ENCODE measurements around the gene XPOT.

The XPOT gene

DNA sequence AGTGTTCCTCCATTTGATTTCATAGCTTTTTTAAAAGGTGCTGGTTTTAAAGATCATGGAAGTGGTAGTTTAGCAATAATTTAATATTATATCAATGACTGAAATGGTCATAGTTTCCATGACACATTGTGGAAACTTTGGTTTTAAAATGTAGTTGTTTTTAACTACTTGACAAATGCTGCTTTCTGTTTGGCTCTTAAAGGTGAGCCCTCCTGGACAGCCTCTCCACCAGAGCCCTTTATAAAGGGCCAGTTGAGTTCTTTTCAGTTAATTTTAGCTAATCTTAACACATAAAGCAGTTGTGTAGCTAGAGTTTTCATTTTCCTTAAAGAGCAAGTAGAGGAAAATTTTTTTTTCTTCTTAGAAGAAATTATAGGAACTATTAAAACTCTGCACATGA is 14.0 kb downstream of the XPOT start:
- DNase-seq (ENCODE audit: low read depth in 2 of 2) = no peak

DNA sequence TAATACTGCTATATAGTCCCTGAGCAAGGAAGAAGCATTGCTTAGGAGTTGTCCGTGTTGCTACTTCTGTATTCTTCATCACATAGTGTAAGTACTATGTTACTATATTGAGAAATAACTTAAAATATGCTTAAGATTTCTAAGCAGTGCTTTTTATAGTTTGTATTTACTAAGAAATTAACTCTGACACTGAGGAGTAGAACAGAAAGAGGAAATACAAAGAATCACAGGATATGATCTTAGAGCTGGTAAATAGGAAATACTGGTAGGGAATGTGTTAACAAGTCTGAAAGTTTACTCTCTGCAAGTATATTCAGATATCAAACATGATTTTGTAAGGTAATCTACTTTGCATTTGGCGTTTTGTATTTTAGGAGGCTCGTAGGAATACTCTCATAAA is 15.5 kb downstream of the XPOT start:
- DNase-seq (ENCODE audit: low read depth in 2 of 2) = no peak

DNA sequence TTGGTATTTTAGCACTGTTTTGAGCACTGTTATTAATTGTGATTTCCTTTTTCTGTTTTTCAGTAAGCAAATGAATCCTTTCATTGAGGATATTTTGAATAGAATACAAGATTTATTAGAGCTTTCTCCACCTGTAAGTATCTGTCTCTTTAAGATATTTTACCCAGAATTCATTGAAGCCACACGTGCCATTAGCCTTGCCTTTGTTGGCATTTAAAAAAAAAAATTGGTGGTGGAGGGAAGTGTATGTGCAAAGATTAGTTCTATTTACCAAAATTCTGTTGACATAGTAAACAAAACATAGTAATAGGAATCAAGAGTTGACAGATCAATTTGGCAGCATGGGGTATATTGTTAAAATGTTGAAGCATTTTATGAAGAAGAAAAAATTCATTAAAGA is 23.8 kb downstream of the XPOT start:
- no peak for DNase-seq (ENCODE audit: low read depth in 2 of 2)

DNA sequence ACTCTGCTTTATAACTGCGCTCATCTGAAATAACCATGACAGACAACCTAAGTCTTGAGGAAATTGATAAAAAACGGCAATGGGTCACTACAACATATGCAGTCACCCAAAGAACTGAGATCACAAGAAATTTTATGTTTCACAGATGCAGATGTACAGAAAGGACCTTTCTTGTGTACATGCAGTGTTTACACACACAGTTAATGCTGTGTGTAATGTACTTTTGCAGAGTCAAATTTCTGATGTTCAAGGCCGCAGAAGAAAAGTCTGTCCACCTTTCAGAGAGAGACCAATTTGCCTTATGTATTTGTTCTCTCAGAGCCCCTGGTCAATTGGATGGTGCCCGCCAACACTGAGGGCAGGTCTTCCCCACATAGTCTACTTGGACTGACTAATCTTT is 24.8 kb downstream of the XPOT start:
- no peak for DNase-seq (ENCODE audit: low read depth in 2 of 2)

DNA sequence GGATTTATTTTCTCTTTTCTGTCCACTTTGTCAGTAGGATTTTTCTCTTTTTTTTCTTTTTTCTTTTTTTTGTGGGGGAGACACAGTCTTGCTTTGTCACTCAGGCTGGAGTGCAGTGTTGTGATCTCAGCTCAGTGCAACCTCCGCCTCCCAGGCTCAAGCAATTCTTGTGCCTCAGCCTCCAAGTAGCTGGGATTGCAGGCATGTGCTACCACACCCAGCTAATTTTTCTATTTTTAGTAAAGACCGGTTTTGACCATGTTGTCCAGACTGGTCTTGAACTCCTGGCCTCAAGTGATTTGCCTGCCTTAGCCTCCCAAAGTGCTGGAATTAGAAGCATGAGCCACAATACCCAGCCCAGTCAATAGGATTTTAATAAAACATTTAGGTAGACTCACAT is 26.7 kb downstream of the XPOT start:
- DNase-seq (ENCODE audit: low read depth in 2 of 2) = no peak

DNA sequence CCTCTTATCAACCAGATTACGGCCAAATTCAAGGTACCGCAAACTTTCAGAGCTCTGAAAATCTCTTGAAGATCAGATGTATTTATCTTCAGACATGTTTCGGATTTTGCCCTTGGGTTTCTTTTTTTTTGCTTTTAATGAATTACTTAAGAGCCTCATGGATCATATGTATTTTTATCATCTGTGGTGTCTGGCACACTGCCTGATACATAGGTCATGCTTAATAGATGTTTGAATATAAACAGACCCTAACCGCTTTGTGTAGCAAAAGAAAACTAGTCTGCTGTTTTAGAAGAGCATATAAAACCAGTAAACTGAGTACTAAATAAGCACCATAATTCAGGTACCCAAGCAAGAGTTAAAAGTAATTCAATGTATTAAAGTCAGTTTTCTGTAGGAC is 27.6 kb downstream of the XPOT start:
- DNase-seq (ENCODE audit: low read depth in 2 of 2) = no peak

DNA sequence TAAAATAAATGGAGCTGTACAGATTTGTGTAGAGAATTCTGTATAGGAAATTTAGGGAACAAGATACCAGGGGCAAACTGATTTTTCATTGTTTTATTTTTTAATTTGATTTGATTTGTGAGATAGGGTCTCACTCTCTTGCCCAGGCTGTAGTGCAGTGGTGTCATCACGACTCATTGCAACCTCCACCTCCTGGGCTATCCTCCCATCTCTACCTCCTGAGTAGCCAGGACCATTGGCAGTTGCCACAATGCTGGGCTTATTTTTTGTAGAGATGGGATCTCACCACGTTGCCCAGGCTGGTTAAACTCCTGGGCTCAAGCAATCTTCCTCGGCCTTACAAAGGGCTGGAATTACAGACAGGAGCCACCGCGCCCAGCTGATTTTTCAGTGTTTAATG is 29.7 kb downstream of the XPOT start:
- no peak for DNase-seq (ENCODE audit: low read depth in 2 of 2)

DNA sequence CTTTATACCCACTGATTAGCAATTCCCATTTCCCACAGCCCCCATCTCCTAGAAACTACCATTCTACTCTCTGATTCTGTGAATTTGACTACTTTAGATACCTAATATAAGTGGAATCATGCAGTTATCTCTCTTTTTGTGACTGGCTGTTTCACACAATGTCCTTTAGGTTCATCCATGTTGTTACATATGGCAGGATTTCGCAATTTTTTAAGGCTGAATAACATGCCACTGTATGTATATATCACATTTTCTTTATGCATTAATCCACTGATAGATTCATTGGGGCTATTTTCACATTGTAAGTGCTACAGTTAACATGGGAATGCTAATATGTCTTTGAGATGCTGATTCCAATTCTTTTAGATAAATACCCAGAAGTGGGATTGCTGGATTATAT is 35.9 kb downstream of the XPOT start:
- DNase-seq (ENCODE audit: low read depth in 2 of 2) = no peak

DNA sequence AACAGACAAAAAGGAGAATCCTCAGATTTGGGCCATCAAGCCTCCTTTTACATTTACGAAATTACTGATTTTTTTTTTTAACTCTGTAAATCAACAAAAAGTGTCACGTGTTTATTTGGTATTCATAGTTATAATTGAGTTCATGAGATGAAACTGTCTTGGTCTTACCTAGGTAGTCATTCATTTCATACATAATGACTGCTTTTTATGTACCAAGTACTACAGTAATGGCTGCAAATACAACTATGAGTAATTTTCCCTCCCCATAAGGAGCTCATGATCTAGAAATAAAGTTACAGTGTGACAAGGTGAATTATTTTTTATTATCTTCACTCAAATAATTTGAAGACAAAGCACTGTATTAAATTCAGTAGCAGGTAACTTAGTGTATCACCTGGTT is 41.3 kb downstream of the XPOT start:
- no peak for DNase-seq (ENCODE audit: low read depth in 2 of 2)

DNA sequence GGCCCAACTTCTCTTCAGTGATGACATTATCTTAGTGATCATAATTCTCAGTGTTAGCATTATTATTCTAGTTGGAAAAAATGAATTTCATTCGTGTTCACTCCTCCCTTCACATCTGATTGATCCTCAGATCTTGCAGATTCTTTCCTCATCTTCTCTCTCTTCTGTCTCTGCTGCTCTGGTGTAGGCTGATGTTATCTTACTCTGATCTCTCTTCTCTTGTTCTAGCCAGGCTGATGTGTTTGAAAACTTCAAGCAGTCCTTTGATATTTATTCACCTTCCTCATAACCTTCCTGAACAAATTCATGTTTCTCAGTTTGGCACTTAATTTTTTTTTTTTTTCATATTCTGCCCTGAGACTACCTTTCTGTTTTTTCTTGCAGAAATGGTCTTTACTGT is 42.1 kb downstream of the XPOT start:
- no peak for DNase-seq (ENCODE audit: low read depth in 2 of 2)

DNA sequence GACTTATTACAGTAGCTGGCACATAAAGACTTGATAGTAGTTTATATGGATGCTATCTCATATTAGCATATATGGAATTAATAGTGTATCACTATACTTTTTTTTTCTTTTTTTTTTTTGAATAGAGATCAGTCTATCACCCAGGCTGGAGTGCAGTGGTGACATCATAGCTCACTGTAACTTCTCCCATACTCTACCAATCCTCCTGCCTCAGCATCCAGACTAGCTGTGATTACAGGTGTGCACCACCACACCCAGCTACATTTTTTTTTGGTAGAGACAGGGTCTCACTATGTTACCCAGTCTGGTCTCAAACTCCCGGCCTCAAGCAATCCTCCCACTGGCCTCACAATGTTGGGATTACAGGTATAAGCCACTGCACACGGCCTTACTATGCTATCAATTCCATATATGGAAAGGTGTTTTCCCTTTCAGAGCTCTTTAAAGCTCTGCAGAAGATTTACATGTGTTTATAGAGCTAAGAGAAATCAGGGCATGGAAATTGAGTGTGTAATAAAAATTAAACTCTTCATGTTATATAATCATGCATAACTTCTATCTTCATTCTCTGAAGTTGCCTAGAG is 46.0 kb downstream of the XPOT start:
- DNase-seq (ENCODE audit: low read depth in 2 of 2) = no peak

DNA sequence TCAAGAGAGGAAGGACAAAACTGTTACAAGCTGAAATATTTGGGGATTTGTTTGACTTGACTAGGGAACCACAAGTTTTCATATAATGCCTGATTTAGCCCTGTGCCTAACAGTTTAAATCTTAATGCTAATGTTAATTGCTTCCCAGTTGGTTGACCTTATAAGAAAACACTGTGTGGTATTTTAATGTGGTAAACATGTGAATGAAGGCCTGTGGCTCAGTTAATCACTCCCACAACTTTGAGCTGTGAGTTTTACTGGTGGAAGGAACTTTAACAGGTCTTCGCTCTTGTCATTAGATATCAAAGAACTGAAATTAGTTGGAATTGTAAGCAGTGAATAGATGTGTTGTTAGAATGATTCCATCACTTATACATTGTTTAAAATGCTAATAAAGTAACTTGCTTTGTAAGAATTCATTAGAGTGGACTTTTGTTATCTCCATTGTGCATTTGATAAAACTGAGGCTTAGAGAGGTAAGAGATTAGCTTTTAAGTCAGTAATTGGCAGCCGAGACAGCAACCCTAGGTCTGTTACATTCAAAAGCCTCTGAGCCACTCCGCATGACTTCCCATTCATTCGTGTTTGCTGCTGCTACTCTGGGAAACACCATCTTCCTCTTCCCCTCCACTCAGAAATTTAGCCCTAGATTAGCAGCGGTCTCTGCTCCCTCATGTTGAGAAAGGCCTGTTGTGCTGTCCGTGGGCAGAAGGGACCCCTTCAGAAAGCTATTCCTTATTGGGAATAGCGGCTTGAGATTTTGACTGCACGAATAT is 46.7 kb downstream of the XPOT start:
- DNase-seq (ENCODE audit: low read depth in 2 of 2) = no peak

DNA sequence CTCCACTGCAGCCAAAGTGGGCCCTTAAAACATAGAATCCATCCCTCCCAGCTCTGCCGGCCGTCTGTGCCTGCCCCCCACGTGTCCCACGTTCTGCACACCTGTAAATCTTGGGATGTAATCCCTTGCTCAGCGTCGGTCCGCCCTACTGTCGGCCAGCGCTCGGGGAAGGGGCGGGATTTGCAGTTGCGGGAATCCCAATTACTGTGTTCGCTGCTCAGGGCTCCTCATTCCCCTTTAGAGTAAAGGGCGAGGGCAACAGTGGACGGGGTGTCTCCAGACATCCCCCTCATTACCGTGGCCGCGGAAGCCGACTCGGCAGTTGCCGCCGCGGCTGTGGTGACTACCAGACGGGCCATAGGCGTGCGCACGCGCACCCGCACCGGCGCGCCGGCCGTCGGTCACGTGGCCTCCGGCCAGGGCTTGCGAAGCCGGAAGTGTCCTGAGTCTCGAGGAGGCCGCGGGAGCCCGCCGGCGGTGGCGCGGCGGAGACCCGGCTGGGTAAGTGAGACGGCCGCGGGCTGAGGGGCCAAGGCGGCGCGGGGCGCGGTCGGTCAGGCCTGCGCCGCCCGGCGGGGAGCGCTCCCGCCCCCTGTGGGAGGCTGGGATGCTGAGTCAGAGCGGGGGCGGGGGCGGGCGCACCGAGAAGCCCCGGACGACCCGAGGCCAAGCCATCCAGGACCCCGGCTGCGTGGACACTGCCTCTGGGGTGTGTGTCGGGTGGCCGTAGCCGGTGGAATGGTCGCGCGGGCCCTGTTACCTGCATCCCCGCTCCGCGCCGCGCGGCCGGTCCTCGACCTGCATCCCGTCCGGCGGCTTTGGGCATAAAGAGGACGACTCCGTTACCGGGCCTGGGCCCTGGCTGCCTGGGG is 47.7 kb downstream of the XPOT start, which contains the start of gene TBK1:
Gene TBK1 (plus strand): TSS at position 434 of the 872 bp plus-strand sequence. CDS start 3,751 bp downstream, outside the sequence.
- peak; percentile 32 to 51 for DNase-seq (ENCODE audit: low read depth in 2 of 2)

DNA sequence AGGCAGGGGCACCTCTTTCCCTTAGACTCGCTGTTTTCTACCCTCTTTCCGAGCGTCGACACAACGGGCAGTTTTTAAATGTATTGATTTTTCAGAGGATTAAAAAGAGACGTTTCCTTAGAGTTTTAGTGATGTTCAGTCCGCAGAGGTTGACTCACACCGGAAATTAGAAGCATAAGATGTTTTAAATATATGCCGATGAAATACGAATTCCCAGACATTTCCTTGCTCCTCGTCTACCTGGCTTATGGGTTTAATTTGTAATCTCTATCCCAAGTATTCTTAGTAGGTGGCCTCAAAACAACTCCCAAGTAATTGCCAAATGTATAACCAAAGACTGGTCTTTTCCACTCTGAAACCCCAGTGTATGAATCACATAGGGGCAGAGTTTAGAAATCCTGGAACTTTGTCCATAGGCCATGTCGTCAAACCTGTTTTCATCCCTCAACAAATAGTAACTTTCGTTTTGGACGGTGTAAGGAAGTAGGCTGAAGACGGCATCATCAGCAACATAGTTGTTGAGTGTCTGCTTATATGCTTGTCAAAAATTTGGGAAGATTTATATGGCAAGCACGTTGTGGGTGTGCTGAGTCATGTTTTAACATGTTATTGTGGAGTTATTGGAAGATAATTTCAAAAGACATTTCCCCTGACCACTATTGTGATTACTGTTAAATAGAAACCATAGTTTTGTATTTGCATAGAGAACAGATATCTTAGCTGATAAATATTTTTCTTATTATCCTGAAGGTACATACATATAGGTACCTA is 48.6 kb downstream of the XPOT start:
- DNase-seq (ENCODE audit: low read depth in 2 of 2) = no peak

DNA sequence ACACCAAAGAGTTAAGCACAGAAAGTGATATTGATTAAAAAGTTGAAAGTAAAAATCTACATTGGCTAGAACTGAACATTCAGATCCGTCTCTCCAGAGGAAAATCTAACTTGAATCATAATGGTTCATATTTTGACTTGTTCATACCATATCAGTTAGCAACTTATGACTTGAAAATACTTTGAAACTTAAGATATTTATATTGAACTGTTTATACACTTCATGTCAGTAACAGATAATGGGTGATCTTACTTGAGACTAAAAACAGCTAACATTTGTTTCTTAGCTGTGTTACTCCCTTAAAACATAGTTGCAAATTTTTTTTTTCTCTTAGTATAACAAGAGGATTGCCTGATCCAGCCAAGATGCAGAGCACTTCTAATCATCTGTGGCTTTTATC is 51.3 kb downstream of the XPOT start:
- no peak for DNase-seq (ENCODE audit: low read depth in 2 of 2)

DNA sequence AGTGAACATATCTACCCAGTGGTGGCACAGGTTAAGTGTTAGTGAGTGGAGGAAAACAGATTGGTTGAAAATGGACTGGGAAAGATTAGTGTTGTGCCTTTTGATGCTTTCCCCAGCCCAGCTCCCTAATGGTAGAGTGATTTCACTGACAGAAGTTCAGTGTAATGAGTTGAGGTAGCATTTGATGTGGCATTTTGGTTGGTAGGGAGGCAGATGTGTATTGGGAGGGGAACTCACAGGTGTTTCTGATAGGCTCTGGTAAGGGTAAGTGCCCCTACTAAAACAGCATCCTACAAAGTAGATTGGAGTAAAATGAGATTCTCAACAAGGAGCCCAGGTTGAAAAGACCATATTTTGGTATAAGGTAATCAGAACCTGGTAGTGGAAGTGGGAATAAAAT is 51.9 kb downstream of the XPOT start:
- no peak for DNase-seq (ENCODE audit: low read depth in 2 of 2)

DNA sequence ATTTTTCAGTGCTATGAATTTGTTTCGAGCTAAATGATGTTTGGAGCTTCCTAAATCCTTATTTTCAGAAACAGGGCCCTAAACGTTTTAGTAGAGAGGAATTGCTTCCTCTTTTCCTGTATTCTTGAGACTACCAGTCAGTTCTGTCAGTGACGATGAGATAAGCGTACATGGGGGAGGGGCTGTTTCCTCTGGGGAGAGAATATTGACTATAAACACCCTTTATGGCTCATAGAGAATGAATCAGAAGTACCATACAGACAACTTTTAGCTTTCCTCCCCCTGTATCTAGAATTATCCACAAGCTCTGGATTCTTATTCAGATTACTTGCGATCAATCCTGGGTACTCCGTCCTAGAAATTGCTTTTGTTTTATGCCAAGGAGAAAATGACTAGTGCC is 52.8 kb downstream of the XPOT start:
- peak in 1 of 2 donors; percentile 45 for DNase-seq (ENCODE audit: low read depth in 2 of 2)

DNA sequence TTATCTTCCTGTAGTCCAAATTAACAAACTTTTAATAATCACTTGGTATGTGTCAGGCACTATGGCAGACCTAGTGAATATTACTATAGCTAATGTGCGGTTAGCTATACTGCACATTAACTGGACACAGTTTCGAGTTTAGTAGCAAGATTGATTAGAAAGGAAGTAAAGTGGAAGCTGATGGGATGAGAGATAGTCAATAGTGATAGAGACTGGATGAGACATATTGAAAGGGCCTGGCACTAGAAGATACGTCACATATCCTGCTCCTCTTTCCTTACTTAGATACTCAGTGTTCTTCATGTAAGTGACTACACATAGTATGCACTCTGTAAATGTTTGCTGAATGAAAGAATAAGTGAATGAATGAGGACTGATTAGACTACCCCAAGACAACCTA is 53.3 kb downstream of the XPOT start:
- DNase-seq (ENCODE audit: low read depth in 2 of 2) = no peak

DNA sequence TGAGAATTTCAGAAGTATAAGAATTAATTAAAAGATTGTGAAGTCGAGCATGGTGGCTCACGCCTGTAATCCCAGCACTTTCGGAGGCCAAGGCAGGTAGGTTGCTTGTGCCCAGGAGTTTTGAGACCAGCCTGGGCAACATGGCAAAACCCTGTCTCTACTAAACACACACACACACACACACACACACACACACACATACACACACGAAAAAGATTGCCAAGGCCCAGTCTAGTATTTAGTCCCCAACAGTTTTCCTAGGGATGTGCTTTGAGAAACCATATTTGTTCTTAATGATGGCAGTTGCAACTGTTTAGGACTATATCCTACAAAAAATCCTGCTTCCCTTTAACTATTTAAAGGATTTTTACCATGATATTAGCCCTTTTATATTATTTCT is 53.7 kb downstream of the XPOT start:
- DNase-seq (ENCODE audit: low read depth in 2 of 2) = no peak

DNA sequence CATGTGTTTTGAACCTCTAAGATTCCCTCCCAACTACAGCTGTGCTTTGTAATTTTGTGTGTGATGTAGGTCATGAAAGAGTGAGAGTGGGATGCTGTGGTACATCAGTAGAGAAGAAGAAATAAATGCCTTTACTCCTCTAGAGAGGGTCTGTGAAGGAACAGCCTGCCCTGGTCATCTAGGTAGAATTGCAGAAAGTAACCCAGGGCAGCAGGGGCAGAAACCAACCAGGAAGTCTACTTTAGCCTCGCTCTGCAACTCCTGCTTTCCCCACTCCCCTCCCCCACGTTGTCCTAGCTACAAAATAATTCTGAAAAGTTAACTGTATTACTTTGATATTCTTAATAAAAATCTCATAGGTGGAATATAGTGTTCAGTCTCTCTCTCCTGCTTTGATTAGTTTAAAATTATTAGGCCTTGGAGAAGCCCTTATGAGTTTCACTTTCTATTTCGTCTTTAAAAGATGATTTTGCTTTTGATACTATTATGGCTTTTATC is 55.3 kb downstream of the XPOT start:
- no peak for DNase-seq (ENCODE audit: low read depth in 2 of 2)

DNA sequence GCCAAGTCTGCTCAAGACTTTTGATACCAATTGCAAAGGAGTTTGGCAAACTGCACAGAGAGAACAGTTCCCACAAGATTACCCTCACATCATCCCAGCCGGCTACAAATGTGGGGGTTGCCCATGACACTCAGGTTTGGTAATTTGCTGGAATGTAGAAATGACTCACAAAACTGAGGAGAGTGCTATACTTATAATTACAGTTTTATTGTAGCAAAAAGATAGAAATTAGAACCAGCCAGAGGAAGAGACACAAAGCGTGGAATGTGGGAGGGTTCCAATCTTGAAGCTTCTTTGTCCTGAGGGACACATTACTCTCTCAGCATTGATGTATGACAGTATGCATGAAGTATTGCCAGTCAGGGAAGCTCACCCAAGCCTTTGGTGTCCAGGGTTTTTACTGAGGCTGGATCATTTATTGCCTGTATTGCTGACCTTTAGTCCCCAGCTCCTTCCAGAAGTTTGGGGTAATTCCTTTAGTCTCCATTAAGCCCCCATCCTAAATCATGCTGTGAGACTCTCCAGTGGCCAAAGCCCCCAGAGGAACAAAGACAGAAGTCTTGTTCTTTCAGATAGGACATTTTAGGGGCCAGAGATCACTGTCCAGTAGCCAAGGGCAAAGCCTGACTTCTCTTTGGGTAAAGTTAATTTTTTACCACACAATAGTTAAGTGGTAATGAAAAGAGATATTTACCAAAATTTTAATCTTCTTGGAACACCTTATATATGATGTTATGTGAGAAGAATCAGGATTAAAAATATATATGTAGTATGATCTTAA is 57.6 kb downstream of the XPOT start:
- no peak for DNase-seq (ENCODE audit: low read depth in 2 of 2)

Data from stimulated activated CD4-positive, alpha-beta T cell treated with anti-CD3 and anti-CD28 coated beads, Interleukin-15, amount 100 ng/mL, for 48 hours (primary cell).